D721Med (cell line): ENCODE measurements around the gene MICB.
"Not testable (repeated sequence)": the region's sequence is repeated elsewhere in the genome, so short reads cannot be mapped to it uniquely, and the experiment has no call there.

Source experiments
- DNase-seq: peaks from one replicate; pipeline ENCODE4 v3.0.0; 2011; ENCODE audit warnings: low spot score; ENCODE audit not compliant: insufficient read length
- FAIRE-seq: peaks from 2 replicates; lab custom pipeline; 2011; peaks lifted over from hg19 to GRCh38; lab: Jason Lieb, UNC
- TF ChIP-seq, protein P1 (sequence below): IDR thresholded peaks from 2 replicates; pipeline ENCODE4 v1.5.1; 2012; ENCODE audit warnings: mild to moderate bottlenecking, control low read depth; ENCODE audit not compliant: insufficient read depth; ENCODE audit errors: missing control alignments

MICB gene

DNA sequence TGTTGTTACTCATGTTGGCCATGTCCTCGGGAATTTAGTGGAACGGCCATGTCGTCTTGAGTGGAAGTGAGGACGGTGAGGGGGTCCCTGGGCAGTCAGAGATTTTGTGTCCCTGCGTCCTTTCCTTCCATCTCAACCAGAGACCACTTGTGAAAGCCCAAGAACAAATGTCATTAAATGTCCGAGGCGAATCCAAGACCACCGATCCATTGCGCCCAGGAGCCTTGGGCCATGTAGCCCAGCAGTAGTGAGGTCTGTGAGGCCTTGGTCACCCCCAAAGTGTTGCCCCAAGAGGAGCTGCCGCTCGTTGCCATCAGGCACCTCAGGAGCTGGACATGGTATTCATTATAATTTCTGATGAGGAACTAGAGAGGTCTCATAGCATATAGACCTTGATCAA, 17.4 kb upstream of the MICB start:
- FAIRE-seq (no peak), DNase-seq (no peak)
- TF ChIP-seq, protein P1, sequence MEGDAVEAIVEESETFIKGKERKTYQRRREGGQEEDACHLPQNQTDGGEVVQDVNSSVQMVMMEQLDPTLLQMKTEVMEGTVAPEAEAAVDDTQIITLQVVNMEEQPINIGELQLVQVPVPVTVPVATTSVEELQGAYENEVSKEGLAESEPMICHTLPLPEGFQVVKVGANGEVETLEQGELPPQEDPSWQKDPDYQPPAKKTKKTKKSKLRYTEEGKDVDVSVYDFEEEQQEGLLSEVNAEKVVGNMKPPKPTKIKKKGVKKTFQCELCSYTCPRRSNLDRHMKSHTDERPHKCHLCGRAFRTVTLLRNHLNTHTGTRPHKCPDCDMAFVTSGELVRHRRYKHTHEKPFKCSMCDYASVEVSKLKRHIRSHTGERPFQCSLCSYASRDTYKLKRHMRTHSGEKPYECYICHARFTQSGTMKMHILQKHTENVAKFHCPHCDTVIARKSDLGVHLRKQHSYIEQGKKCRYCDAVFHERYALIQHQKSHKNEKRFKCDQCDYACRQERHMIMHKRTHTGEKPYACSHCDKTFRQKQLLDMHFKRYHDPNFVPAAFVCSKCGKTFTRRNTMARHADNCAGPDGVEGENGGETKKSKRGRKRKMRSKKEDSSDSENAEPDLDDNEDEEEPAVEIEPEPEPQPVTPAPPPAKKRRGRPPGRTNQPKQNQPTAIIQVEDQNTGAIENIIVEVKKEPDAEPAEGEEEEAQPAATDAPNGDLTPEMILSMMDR, result no peak

DNA sequence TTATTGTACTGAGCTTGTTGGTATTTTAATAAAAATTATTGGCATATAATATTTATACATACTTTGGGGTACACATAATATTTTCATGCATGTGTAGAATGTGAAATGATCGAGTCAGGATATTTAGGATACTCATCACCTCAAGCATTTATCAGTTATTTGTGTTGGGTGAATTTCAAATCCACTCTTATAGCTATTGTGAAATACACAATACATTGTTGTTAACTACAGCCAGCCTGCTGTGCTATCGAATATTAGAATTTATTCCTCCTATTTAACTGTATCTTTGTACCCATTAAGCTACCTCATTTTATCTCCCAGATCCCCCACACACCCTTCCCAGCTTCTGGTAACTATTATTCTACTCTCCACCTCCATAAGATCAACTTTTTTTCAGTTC, 14.6 kb upstream of the MICB start:
- TF ChIP-seq, protein P1, result no peak
- FAIRE-seq, result no peak
- DNase-seq, result no peak

DNA sequence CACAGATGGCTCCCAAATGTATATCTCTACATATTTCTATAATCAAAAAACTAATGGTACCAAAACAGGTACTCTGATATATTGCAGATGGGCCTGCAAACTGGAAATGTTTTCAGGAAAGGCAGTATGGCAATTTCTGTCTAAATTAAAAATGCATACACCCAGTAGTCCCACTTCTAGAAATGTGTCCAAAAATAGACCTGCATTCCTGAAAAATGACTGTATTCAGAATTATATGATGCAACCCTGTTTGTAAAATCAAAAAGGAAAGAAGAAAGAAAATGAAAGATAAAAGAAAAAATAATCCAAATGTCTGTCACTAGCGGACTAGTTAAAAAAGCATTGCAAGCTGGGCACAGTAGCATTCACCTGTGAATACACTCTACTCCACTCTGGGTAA, 12.9 kb upstream of the MICB start:
- DNase-seq (no peak), FAIRE-seq (no peak)
- TF ChIP-seq, protein P1, result no peak

DNA sequence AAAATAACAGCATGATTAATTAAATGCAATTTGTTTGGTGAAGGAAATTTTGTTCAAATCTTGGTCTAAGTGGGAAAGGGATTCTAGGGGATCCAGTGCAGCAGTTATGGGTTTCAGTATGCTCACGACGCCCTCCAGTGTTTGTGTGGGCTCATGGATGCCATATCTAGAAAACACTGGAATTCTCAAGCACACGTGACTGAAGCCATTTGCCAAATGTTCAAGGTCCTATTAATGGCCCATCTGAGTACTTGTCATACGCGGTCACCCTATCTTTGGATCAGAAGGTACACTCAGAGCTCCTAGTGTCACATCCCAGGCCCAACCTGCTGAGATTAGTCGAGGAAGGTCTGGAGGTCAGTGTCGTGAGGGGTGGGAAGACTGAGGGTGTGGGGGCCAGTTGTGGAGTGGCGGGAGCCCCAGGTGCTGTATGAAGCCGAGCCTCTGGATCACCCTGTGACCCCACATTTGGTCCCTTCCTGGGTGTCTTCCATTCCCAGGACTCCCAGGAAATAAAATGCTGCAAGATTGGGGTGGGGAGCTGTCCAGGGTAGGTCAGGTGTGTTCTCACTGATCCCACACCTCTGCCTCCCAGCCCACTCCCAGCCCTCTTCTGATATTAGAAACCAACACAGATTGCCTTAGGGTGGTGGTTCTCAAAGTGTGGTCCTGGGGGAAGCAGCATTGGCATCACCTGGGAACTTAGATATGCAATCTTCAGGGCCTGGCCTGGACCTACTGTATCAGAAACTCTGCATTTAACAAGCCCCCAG, 11.7 kb upstream of the MICB start:
- not testable (repeated sequence) for FAIRE-seq, DNase-seq

DNA sequence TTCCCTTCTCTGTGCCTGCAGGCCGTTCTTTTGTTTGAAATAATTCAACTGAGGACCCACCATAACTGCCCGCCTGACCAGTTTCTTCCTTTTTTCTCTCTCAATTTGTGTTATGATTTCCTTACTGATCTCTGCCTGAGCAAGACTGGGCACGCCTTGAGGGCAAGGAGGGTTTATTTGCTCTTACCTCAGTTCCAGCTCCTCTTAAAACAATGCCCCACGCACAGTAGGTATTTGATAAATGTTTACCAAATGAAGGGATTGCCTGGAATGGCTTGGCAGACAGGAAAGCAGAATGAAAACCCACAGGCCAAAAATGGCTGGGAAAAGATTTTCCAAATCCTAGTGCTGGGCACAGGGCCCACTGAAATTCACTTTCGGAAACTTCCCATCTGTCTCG, 10.3 kb upstream of the MICB start:
- DNase-seq, FAIRE-seq: not testable (repeated sequence)

DNA sequence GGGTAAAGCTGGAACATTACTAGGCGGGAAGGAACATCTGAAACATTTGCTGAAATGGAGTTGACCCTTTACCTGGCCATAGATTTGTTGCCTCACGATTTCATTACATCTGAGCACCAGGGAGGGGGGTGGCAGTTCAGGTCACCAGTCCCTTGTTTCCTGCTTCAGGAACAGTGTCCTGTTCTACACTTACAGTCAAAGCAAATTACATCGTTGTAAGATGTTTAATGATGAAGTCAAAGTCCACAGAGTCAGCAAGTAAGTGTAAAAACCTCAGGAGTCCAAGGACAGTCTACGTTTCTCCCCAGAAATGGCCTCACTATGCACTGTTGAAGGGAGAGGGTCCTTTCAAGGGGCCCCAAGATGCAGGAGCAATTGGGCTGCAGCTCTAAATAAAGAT, 8.9 kb upstream of the MICB start:
- FAIRE-seq, result no peak
- DNase-seq, result no peak
- TF ChIP-seq, protein P1, result no peak

DNA sequence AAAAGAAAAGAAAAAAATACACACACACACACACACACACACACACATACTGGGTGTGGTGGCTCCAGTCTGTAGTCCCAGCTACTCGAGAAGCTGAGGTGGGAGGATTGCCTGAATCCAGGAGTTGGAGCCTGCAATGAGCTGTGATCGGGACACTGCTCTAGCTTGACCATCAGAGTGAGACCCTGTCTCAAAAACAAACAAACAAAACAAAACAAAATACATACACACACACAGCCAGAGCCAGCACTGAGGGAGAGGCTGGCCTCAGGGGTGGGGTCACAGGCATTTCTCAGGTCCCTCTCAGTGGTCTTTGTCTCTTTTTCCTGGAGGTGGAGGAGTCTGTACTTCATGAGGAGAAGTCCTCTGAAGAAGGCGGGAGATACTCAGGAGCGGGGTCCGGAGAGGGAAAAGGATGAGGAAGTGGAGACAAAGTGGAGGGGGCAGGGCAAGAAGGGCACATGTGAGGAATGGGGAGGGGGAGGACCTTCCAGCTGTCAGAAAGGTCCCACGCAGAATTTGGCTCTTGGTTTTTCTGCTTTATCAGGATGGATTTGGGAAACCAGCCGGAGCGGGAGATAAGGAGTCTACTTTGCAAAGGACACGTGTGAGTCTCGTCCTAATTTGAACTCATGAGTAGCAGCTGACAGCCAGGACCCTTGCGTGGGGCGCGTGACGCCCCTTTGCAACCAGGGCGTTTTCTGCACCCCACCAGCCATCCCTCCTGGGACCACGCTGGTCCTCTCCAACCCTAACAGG, 7.7 kb upstream of the MICB start:
- FAIRE-seq (no peak), DNase-seq (no peak)
- TF ChIP-seq, protein P1, result no peak

DNA sequence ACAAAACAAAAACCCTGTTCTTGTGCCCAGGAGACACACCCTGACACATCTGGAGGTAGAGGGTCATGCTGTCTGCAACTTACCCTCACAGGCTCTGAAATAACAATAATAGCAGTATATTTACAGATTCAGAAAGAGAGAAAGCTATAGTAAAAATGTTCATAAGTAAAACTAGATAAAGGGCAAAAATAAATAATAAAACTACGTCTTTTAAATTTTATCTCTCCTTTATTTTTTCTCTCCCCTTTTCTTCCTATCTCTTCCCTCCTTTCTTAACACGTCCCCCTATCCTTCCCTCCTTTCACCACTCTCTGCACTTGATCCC, 4.4 kb upstream of the MICB start:
- FAIRE-seq, DNase-seq: not testable (repeated sequence)
